A673 (cell line): ENCODE results near the gene IL1RAPL2.

Source experiments
- EZH2 ChIP-seq: fragments of 200-600 bp; sonication (generic); IDR thresholded peaks from 2 replicates; pipeline ENCODE4 v1.6.1; 2017; ENCODE audit warnings: borderline replicate concordance, low read depth, mild to moderate bottlenecking, mixed read lengths, antibody characterized with exemption, low read length; ENCODE audit not compliant: poor library complexity, severe bottlenecking
- TF ChIP-seq, protein P1 (sequence below): fragments of 300-800, 200-600 bp; sonication (generic); conservative IDR thresholded peaks from 2 replicates; pipeline ENCODE4 v1.5.1; 2017; ENCODE audit warnings: low read depth, mild to moderate bottlenecking, antibody characterized with exemption, low read length, moderate library complexity, mixed read lengths

DNA sequence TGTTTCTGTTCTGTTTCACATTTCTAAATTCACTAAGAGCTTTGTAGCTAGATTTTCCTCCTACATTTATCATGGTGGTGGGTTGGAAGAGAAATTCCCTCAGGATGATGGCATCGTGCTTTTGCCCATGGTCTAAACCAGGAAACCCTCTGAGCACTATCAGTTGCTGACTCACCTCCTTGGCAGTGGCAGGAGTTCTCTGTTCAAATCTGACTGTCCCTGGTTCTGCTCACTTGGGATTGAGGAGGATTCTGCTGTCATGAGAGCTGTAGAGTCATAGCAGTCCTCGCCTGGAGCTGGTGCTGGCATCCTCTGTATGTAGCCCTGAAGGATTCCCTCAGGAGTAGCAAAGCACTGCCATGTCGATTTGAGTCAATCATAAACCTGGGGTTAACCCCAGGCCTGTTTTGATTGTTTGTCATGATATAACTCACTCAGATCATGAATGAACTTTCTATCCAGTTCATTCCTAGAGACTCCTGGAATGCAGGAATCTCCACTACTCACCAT, 645.1 kb downstream of the IL1RAPL2 start:
- TF ChIP-seq, protein P1, sequence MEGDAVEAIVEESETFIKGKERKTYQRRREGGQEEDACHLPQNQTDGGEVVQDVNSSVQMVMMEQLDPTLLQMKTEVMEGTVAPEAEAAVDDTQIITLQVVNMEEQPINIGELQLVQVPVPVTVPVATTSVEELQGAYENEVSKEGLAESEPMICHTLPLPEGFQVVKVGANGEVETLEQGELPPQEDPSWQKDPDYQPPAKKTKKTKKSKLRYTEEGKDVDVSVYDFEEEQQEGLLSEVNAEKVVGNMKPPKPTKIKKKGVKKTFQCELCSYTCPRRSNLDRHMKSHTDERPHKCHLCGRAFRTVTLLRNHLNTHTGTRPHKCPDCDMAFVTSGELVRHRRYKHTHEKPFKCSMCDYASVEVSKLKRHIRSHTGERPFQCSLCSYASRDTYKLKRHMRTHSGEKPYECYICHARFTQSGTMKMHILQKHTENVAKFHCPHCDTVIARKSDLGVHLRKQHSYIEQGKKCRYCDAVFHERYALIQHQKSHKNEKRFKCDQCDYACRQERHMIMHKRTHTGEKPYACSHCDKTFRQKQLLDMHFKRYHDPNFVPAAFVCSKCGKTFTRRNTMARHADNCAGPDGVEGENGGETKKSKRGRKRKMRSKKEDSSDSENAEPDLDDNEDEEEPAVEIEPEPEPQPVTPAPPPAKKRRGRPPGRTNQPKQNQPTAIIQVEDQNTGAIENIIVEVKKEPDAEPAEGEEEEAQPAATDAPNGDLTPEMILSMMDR = no peak
- no peak for TF ChIP-seq EZH2
